Erythroblast (primary cell): Measurements from ENCODE around the gene ZSCAN20.
A peak's percentile ranks its signal among the peaks of the same experiment; 100 is the strongest.

Experiments used
- GATA1 ChIP-seq: IDR thresholded peaks from 2 replicates; pipeline ENCODE4 v1.6.1; 2011; ENCODE audit warnings: low read depth, mild to moderate bottlenecking, control low read depth, low read length, moderate library complexity
- POLR2A ChIP-seq: IDR thresholded peaks from 2 replicates; pipeline ENCODE4 v1.6.1; 2011; ENCODE audit warnings: mild to moderate bottlenecking, low read length

GRCh38 chr1:33472269-33472980, at the start of gene ZSCAN20:
- peak; percentile 43 for TF ChIP-seq POLR2A
- no peak for TF ChIP-seq GATA1
